OCI-LY3 (cell line): Measurements from ENCODE around the gene DCLK1.

Experiments
- EZH2phosphoT487 ChIP-seq: fragments of 200-600 bp; shearing (Covaris generic); IDR thresholded peaks from 2 replicates; pipeline ENCODE4 v1.6.1; 2018; ENCODE audit warnings: antibody characterized with exemption, mixed run types, low read depth
- TF ChIP-seq, protein P1 (sequence below): fragments of 200-600, 300-600 bp; sonication (generic); IDR thresholded peaks from 2 replicates; pipeline ENCODE4 v1.5.1; 2014; ENCODE audit warnings: antibody characterized with exemption, low read length, low read depth

DNA sequence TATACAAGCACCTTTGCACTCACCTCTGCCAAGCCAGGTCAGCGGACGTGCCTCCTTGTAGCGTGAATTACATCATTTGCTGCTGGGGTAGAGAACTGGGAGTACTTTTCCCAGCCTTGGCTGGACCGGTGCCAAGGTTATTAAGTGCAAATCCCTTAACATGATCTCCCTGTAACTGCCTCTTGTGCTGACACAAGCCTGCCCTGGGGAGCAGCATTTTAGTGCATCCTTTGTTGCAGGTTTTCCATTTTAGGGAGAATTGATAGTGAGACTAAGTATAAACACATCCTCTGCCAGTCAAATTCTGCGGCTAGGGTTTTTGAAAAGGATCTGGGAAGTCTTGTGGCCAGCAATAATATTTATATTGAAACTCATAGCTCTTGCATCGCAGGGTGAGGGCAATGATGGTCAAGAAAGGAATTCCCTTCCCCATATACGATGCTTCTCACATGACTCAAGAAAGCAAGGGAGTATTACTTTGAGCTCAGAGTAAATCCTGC lies 32.7 kb upstream of the DCLK1 start:
- TF ChIP-seq, protein P1, sequence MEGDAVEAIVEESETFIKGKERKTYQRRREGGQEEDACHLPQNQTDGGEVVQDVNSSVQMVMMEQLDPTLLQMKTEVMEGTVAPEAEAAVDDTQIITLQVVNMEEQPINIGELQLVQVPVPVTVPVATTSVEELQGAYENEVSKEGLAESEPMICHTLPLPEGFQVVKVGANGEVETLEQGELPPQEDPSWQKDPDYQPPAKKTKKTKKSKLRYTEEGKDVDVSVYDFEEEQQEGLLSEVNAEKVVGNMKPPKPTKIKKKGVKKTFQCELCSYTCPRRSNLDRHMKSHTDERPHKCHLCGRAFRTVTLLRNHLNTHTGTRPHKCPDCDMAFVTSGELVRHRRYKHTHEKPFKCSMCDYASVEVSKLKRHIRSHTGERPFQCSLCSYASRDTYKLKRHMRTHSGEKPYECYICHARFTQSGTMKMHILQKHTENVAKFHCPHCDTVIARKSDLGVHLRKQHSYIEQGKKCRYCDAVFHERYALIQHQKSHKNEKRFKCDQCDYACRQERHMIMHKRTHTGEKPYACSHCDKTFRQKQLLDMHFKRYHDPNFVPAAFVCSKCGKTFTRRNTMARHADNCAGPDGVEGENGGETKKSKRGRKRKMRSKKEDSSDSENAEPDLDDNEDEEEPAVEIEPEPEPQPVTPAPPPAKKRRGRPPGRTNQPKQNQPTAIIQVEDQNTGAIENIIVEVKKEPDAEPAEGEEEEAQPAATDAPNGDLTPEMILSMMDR: no peak
- TF ChIP-seq EZH2phosphoT487: no peak
